GM19468 (cell line): ENCODE data around the gene BCL2L1.
"Not testable (repeated sequence)": the region's sequence is repeated elsewhere in the genome, so short reads cannot be mapped to it uniquely, and the experiment has no call there.

Source experiments
- ATAC-seq: cut with Tn5 transposase; IDR thresholded peaks from one replicate; pipeline ENCODE4 v1.9.1; 2021; ENCODE audit warnings: mild to moderate bottlenecking, moderate library complexity, moderate number of reproducible peaks; ENCODE audit not compliant: unreplicated experiment; ENCODE audit errors: extremely low read depth

BCL2L1 gene

GRCh38 chr20:31722257-31723068 is at the start of gene BCL2L1:
Gene BCL2L1, minus strand, starts transcription at chr20:31722868. Its CDS starts 650 bp downstream, at chr20:31722218.
- no peak for ATAC-seq

- ATAC-seq, result no peak
Observed at GRCh38 chr20:31770243-31770642, 47.6 kb upstream of the BCL2L1 start.

- ATAC-seq, result no peak
Observed at GRCh38 chr20:31769681-31770080, 47.0 kb upstream of the BCL2L1 start.

- ATAC-seq, result no peak
Observed at GRCh38 chr20:31767805-31768204, 45.1 kb upstream of the BCL2L1 start.

- no peak for ATAC-seq
Observed at GRCh38 chr20:31764641-31765305, 42.1 kb upstream of the BCL2L1 start.

GRCh38 chr20:31760519-31761240 is 38.0 kb upstream of the BCL2L1 start:
- ATAC-seq, result no peak

- ATAC-seq, result no peak
Observed at GRCh38 chr20:31759836-31760518, 37.3 kb upstream of the BCL2L1 start.

GRCh38 chr20:31758991-31759390 is 36.3 kb upstream of the BCL2L1 start:
- no peak for ATAC-seq

GRCh38 chr20:31758521-31758920 is 35.9 kb upstream of the BCL2L1 start:
- no peak for ATAC-seq

- ATAC-seq, result no peak
Observed at GRCh38 chr20:31757254-31757653, 34.6 kb upstream of the BCL2L1 start.

- no peak for ATAC-seq
Observed at GRCh38 chr20:31751126-31751525, 28.5 kb upstream of the BCL2L1 start.

- ATAC-seq, result no peak
Observed at GRCh38 chr20:31749223-31749622, 26.6 kb upstream of the BCL2L1 start.

- no peak for ATAC-seq
Observed at GRCh38 chr20:31747640-31748039, 25.0 kb upstream of the BCL2L1 start.

- not testable (repeated sequence) for ATAC-seq
Observed at GRCh38 chr20:31747028-31747427, 24.4 kb upstream of the BCL2L1 start.

- no peak for ATAC-seq
Observed at GRCh38 chr20:31746068-31746878, 23.6 kb upstream of the BCL2L1 start.

- no peak for ATAC-seq
Observed at GRCh38 chr20:31740656-31741323, 18.1 kb upstream of the BCL2L1 start.

- ATAC-seq, result no peak
Observed at GRCh38 chr20:31740208-31740607, 17.5 kb upstream of the BCL2L1 start.

- ATAC-seq, result no peak
Observed at GRCh38 chr20:31739550-31739977, 16.9 kb upstream of the BCL2L1 start.
